H54 (cell line): ENCODE measurements around the gene ALK.

Source experiments
- DNase-seq: peaks from one replicate; pipeline ENCODE4 v3.0.0; 2011; ENCODE audit warnings: low spot score, mixed read lengths; ENCODE audit not compliant: insufficient read length
- FAIRE-seq: peaks from 3 replicates; lab custom pipeline; 2011; peaks lifted over from hg19 to GRCh38; lab: Jason Lieb, UNC
- POLR2A ChIP-seq: IDR thresholded peaks from 2 replicates; pipeline ENCODE4 v1.6.1; 2011; ENCODE audit warnings: low read depth, mild to moderate bottlenecking, low read length

The ALK gene

GRCh38 chr2:29579495-29580169, 341.8 kb downstream of the ALK start:
- no peak for TF ChIP-seq POLR2A
- DNase-seq (no peak), FAIRE-seq (no peak)

- no peak for DNase-seq
- no peak for TF ChIP-seq POLR2A
- no peak for FAIRE-seq
Observed at GRCh38 chr2:29578084-29578598, 343.2 kb downstream of the ALK start.

GRCh38 chr2:29576231-29576630, 345.2 kb downstream of the ALK start:
- DNase-seq (no peak), FAIRE-seq (no peak)
- no peak for TF ChIP-seq POLR2A

DNA sequence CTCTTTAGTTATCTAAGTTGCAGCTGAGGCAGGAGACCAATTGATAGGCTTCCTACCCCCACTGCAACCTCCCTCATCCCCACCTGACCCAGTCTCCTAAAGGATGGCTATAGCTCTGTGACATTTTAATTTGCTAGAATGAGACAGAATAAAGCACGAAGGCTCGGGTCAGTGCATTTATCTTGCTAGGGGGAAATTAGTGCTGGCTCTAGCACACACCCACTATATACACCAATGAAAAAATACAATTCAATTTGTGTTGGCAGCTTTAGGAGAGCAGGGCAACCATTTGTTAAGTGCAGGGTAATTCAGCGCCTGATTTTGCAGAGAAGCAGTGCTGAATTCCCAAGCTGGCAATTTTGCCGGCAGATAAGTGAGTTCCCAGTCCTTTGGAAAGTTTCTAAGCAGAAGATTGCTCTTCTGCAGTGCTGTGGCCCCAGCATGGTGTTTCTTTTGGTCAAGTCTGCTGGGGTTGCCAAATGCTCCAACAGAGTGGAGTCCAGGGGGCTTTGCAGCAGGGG, 346.0 kb downstream of the ALK start:
- TF ChIP-seq POLR2A = no peak

DNA sequence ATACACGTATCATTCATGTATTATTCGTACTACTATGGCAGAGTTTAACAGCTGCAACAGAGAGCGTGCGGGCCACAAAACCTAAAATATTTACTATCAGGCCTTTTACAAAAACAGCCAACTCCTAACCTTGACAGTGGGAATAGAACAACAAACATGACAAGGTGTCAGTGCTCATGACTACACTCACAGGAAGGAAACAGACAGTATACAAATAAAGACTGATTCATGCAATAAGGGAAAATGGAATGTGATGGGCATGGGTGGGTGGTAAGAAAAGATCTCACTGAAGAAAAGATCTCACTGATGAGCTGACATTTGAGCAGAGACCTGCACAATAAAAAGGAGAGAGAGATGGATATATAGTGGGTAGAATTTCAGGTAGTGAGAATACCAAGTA, 347.8 kb downstream of the ALK start:
- no peak for FAIRE-seq
- no peak for DNase-seq

More for the DNA sequence above, 346.0 kb downstream of the ALK start:
- FAIRE-seq = no peak
- no peak for DNase-seq

DNA sequence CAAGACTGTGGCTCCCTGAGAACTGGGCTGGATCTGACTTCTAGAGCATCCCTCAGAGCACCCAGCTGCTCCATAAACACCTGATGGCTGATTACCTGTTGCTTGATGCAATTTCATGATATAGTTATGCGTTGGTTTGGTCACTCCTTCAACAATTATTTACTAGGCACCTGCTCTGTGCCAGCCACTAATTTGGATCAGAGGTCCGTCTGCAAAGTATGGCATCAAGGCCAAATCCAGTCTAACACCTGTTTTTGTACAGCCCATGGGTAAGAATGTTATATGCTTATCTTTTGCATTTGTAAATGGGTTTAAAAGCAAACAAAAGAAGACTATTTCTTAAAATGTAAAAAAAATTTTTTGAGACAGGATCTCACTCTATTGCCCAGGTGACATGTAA, 348.2 kb downstream of the ALK start:
- TF ChIP-seq POLR2A = no peak
- DNase-seq (no peak), FAIRE-seq (no peak)

More for the DNA sequence above, 347.8 kb downstream of the ALK start:
- TF ChIP-seq POLR2A = no peak

- FAIRE-seq (no peak), DNase-seq (no peak)
- no peak for TF ChIP-seq POLR2A
Observed at GRCh38 chr2:29570539-29570938, 350.8 kb downstream of the ALK start.

- no peak for TF ChIP-seq POLR2A
- no peak for DNase-seq
- FAIRE-seq = no peak
Observed at GRCh38 chr2:29567906-29568520, 353.4 kb downstream of the ALK start.

- DNase-seq (no peak), FAIRE-seq (no peak)
- no peak for TF ChIP-seq POLR2A
Observed at GRCh38 chr2:29563697-29564096, 357.7 kb downstream of the ALK start.

DNA sequence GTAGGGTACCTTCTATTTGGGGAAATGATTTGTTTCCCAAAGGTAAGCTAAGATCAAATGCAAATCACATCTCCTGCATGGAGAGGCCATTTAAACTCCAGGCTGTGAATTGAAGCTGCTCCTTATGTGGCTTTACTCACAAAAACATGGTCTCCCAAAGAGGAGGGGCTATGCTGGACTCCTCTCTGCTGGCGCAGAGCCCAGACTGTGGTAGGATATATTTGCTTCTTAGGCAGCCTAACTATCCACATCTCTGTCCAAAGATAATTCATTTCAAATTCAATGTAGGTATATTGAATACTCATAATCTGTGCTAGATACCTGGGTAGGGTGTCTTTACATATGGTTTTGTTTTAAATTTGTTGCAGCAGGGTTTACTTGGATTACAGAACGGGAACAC, 358.5 kb downstream of the ALK start:
- TF ChIP-seq POLR2A = no peak
- DNase-seq (no peak), FAIRE-seq (no peak)

DNA sequence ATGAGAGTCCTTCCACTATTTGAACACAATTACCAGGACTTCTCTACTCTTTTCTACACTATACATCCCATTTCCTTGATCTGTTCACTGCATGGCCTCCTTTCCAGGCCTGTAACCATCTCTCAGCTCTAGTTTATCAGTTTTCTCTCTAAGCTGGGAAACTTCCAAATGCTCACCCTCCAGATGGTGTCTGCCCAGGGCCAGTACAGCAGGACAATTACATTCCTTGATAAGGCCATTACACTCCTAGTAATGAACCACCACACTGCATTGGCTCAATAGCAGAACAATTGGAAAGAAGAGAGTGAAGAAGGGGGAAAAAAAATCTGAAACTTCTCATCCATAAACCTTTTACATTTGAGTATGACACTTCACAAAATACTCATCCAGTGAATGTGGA, 359.1 kb downstream of the ALK start:
- FAIRE-seq (no peak), DNase-seq (no peak)
- TF ChIP-seq POLR2A = no peak

- no peak for FAIRE-seq
- no peak for TF ChIP-seq POLR2A
- DNase-seq = no peak
Observed at GRCh38 chr2:29561628-29562027, 359.8 kb downstream of the ALK start.

- TF ChIP-seq POLR2A = no peak
- FAIRE-seq (no peak), DNase-seq (no peak)
Observed at GRCh38 chr2:29561181-29561580, 360.2 kb downstream of the ALK start.

- DNase-seq = no peak
- TF ChIP-seq POLR2A = no peak
- FAIRE-seq = no peak
Observed at GRCh38 chr2:29560566-29560965, 360.8 kb downstream of the ALK start.
